Head of caudate nucleus (tissue), 42 donors: ENCODE measurements around the gene SLC13A3.

Source experiments
- DNase-seq, 42 donors: peaks; one replicate each; pipeline versions ENCODE4 v3.0.0 to v3.0.0-alpha.2; 2020 to 2021; ENCODE audit warnings: mixed read lengths in 7 of 42
- intact Hi-C: fragments of 100-400 bp; cut with DNase I; formaldehyde crosslinking; loops from one replicate; pipeline ENCODE4 v1.15.0; 2022

The SLC13A3 gene

GRCh38 chr20:46523108-46523507 lies 128.2 kb downstream of the SLC13A3 start:
- intact Hi-C loops, result no loop called here

GRCh38 chr20:46520976-46521579 lies 130.2 kb downstream of the SLC13A3 start:
- DNase-seq, result peak in 41 of 42 donors; percentile 6 to 83 (median 58)
- intact Hi-C loops, result no loop called here

More at GRCh38 chr20:46523108-46523507, 128.2 kb downstream of the SLC13A3 start:
- DNase-seq, result no peak

DNA sequence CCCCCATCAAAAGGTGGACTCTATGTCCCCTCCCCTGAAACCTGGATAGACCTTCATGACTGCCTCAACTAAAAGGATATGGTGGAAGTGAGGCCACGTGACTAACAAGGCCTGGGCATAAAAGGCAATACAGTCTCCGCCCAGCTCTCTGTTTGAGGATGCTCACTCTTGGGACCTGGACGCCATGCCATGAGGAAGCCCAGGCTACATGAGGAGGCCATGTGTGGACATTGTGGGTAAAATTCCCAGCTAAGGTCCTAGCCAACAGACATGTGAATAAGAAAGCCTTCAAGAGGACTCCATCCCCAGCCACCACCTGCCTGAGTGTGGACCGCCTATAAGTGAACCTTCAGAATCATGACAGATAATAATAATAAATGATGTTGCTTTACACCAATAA lies 130.7 kb downstream of the SLC13A3 start:
- no peak for DNase-seq
- intact Hi-C loops, result no loop called here

DNA sequence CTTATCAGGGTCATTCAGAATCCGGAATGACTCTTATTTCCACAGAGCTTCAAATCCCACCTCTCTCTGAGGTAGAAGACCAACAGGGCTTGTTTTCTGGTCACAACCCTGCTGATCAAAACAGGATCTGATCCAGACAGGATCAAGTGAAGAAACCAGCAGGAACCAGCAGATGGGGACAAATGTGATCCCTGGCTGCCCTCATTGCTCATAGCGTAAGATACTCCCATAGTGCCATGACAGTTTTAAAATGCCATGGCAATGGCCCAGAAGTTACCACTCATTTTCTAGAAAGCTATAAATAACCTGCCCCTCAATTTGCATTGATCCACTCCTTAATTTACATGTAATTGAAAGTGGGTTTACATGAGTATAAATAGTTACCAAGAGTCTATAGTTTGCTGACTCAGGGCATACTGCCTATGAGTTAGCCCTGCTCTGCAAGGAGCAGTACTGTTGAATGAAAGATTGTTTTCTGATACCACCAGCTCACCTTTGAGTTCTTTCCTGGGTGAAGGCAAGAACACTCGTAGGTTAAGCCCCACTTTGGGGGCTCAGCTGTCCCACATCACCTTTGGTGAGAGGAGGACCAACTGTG lies 131.7 kb downstream of the SLC13A3 start:
- intact Hi-C loops, result no loop called here
- DNase-seq, result no peak

DNA sequence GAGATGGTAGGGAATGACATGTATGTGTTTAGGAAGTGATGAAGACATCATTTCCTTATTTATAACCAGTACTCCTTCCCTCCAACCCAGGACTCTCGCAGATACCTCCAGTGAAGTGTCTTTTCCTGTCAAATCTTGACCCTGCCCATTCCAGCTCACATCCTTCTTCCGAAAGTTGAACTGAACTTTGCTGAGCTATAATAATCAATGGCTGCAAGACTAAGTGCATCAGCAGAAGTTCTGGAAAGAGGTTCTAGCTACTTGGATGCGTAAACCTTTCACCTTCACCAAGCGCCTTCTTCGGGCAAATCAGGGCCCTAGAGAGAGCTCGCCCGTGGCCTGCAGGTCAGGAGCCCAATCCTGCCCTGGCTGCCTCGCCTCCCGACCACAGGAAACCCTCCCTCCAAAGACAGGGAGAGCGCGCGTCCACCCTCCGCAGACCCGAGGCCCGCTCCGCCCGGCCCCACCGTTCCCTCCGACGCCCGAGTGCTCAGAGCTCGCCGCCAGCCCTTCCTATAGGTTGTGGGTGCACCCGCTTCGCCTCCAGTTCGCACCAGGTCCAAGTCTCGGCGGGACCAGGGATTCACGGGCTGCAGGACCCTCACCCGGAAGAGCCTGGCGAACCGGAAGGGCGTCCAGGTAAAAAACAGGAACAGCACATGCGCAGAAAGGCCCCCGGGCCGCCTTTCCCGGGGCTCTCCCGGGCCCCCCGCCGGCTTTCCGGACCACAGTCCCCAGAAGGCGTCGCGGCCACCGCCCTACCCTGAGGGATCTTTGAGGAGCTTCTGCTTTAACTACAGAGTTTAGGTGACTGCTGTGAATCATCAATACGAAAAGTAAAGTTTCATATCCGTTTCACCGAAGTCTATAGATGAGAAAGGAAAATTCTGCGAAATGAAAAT lies 138.1 kb downstream of the SLC13A3 start, which contains the start of gene ZNF334:
Gene ZNF334 (minus strand): TSS at position 617 of the 902 bp plus-strand sequence. CDS start 1,457 bp downstream, outside the sequence.
- peak; percentile 18 to 88 (median 74) for DNase-seq
- intact Hi-C loops, result no loop called here

DNA sequence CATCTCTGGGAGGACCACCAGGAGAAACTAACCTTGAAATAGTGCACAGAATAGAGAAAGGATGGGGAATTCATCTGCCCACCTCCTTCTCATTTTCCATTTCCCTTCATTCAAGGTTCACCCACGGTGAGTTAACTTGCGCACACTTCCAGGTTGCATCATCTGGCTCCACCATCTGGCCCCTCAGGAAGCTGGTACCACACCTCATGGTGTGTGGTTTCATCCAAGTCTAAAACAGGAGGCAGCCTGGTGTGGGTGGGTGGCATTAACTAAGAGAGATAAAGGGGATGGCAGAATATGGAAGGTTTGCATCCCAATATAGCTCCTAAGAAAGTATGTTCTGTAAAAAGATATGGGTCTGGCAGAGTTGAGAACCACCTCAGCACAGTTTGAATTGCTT lies 141.7 kb downstream of the SLC13A3 start:
- peak in 2 of 42 donors; percentile 6 to 9 for DNase-seq
- intact Hi-C loops, result no loop called here
